Pancreas (tissue), 10 donors: Measurements from ENCODE around the gene FRMD5. TPM values are rescaled to one million over a fixed set of nuclear protein-coding genes. Genes with fewer than 3 reads are reported as not detected.
"Not testable (repeated sequence)": the region's sequence is repeated elsewhere in the genome, so short reads cannot be mapped to it uniquely, and the experiment has no call there.

Experiments
- ATAC-seq, 4 donors: fragments of 200-7000 bp; cut with Tn5 transposase; one replicate each; pipeline versions ENCODE4 v1.8.0 to v1.9.1; 2020; ENCODE audit warnings: mild to moderate bottlenecking in 4 of 4, moderate library complexity in 4 of 4
- DNase-seq, 6 donors: peaks; one replicate each; pipeline ENCODE4 v3.0.0-alpha.2; 2020
- FAIRE-seq: peaks from 2 replicates; lab custom pipeline; 2012; peaks lifted over from hg19 to GRCh38; lab: Jason Lieb, UNC
- H3K27ac ChIP-seq, 4 donors: fragments of 200-600 bp; sonication (generic); 1 replicate in 3 of 4; 2 replicates in 1 of 4; pipeline versions ENCODE4 v1.5.0 to v1.8.0; 2020
- H3K27me3 ChIP-seq, 4 donors: fragments of 200-600 bp; one replicate each; pipeline ENCODE4 v1.8.0; 2021
- H3K36me3 ChIP-seq, 3 donors: fragments of 200-600 bp; sonication (generic) in 1 of 3; one replicate each; pipeline versions ENCODE4 v1.5.0 to v1.8.0; 2020 to 2021
- H3K4me1 ChIP-seq, 3 donors: fragments of 200-600 bp; one replicate each; pipeline ENCODE4 v1.8.0; 2021
- H3K4me3 ChIP-seq, 4 donors: fragments of 200-600 bp; sonication (generic) in 2 of 4; one replicate each; pipeline versions ENCODE4 v1.5.0 to v1.8.0; 2020 to 2021
- H3K9me3 ChIP-seq, 4 donors: fragments of 200-600 bp; one replicate each; pipeline ENCODE4 v1.8.0; 2021
- WGBS, 2 donors: extraction: QIAGEN DNeasy Blood & Tissue Kit; methylation state at CpG; one replicate each; pipeline ENCODE4 v1.1.7; 2013; 5-methylcytosine and 5-hydroxymethylcytosine counted together
- intact Hi-C, 3 donors: fragments of 100-400 bp; cut with DNase I; formaldehyde crosslinking; loops; one replicate each; pipeline versions ENCODE4 v1.11.1 to v1.14.2; 2022
- polyA plus RNA-seq, 2 donors: library from polyadenylated mRNA; stranded (reverse); fragments of 200-250 nt; gene quantifications; one replicate each; pipeline ENCODE4 v1.2.3, GENCODE V29; 2013
- total RNA-seq, 6 donors: library from RNA; stranded (reverse); fragmentation: NEBNext Ultra II Directional in 4 of 6; extraction: Animal tissue kit (Norgen Biotek cat#: 25700) in 4 of 6; gene quantifications; one replicate each; pipeline versions ENCODE4 v1.2.1 to v1.2.4, GENCODE V29; 2021 to 2023
- TF ChIP-seq, protein P1 (sequence below), 4 donors: fragments of 200-600 bp; sonication (generic) in 3 of 4; IDR thresholded peaks; one replicate each; pipeline versions ENCODE4 v1.5.0 to v1.8.0; 2021; ENCODE audit warnings: antibody characterized with exemption in 4 of 4
- donor health status: healthy with polysubstance abuse.
- donor health status: DM: no; HTN: no; CAD: no; lungs with moderate emphysema.
- donor health status: DM: no; HTN: no; CAD: no.
- donor health status: control.
- donor health status: control.
- donor health status: Bipolar disorder and iron deficiency.
- donor health status: DM: yes; HTN: yes; CAD: no.
- donor health status: DM: no; HTN: no; CAD: no.
- donor health status: DM: no; HTN: no; CAD: no.
- donor health status: DM: yes; HTN: yes; CAD: no.

The FRMD5 gene
- total and polyA plus RNA-seq, 8 donors, result 0.04 to 1.5 (median 0.35) TPM; not detected in 1

DNA sequence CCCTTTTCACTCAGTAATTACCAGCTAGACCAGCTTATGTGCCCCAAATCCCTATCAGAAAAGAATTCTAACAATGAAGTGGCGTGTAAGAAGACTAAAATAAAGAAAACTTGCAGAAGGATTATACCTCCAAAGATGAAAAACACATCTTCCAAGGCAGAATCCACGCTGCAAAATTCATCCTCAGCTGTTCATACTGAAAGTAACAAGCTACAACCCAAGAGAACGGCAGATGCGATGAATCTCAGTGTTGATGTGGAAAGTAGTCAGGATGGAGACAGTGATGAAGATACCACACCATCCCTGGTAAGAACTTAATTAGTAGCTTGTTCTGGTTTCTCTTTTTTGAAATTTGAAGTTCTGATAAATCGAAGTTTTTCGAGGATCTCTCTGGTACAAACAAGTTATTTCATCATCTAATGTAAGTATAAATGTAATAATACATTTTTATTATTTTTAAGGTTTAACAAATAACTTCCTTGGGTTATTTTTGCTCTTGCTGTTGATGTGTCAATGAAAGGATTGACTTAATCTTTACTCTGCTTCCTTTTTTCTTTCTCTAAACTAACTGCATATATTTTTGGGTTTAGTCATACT is 366.9 kb downstream of the FRMD5 start:
- ATAC-seq (no peak), DNase-seq (no peak), FAIRE-seq (no peak)
- intact Hi-C loops, result no loop called here
- Histone ChIP-seq H3K27ac (no peak overlapping the region), H3K36me3 (no peaks in the 10 kb centered on the region), H3K4me3 (no peak overlapping the region), H3K27me3 (no peaks in the 10 kb centered on the region), H3K4me1 (peaks cover 0 to 18% (median 0%) of the 10 kb centered on the region in 3 donors), H3K9me3 (no peaks in the 10 kb centered on the region)
- 76 to 77% methylated on average over 6 of the region's 6 CpGs for WGBS, 2 donors
- TF ChIP-seq, protein P1, sequence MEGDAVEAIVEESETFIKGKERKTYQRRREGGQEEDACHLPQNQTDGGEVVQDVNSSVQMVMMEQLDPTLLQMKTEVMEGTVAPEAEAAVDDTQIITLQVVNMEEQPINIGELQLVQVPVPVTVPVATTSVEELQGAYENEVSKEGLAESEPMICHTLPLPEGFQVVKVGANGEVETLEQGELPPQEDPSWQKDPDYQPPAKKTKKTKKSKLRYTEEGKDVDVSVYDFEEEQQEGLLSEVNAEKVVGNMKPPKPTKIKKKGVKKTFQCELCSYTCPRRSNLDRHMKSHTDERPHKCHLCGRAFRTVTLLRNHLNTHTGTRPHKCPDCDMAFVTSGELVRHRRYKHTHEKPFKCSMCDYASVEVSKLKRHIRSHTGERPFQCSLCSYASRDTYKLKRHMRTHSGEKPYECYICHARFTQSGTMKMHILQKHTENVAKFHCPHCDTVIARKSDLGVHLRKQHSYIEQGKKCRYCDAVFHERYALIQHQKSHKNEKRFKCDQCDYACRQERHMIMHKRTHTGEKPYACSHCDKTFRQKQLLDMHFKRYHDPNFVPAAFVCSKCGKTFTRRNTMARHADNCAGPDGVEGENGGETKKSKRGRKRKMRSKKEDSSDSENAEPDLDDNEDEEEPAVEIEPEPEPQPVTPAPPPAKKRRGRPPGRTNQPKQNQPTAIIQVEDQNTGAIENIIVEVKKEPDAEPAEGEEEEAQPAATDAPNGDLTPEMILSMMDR (IDR thresholded peaks at IDR 0.05), result no peak

DNA sequence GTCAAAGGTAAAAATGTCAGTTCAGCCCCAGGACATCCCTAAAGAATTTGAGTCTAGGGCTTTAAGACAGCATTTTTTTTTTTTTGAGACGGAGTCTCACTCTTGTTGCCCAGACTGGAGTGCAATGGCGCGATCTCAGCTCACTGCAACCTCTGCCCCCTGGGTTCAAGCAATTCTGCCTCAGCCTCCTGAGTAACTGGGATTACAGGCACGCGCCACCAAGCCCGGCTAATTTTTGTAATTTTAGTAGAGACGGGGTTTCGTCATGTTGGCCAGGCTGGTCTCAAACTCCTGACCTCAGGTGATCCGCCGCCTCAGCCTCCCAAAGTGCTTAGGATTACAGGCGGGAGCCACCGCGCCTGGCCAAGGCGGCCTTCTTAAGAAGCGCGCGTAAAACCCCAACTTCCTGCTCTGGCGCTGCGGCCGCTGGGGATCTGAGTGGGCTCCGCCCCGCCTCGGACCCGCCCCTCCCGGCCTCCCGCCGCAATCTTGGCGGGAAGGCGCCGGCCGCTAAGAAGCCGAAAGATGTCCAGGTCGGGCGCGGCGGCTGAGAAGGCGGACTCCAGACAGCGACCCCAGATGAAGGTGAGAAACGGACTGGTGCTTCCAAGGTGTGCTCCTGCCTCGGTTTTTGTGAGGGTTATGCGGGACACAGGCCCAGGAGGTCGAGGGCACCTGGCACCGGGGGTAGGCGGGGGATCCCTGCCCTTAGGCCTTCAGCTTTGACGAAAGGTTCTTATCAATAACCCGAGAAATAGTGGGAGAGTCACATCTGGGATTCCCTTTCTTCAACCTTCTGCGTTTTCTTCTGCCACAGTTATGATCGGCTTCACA is 368.3 kb downstream of the FRMD5 start, which contains the start of gene WDR76:
WDR76 (plus strand) TSS at position 495 of the 834 bp plus-strand sequence; CDS start at position 526, 31 bp downstream.
- WGBS, 2 donors, result 3 to 4% methylated on average over 48 of the region's 48 CpGs
- TF ChIP-seq, protein P1 (IDR thresholded peaks at IDR 0.05), result no peak
- no peaks in the 10 kb centered on the region for H3K9me3 ChIP-seq
- FAIRE-seq, result no peak
- DNase-seq, result peak; percentile 77 to 89 (median 79)
- peak; percentile 76 to 89 (median 86) for ATAC-seq
- peaks cover 0 to 20% (median 5%) of the 10 kb centered on the region in 3 donors for H3K4me1 ChIP-seq
- intact Hi-C loops, result no loop called here
- no peaks in the 10 kb centered on the region for H3K36me3 ChIP-seq
- H3K4me3 ChIP-seq, result peak within 1 kb of the TSS; percentile 26 to 59 (median 37)
- no peaks in the 10 kb centered on the region for H3K27me3 ChIP-seq
- peak within 1 kb of the TSS; percentile 19 to 62 (median 52) for H3K27ac ChIP-seq

DNA sequence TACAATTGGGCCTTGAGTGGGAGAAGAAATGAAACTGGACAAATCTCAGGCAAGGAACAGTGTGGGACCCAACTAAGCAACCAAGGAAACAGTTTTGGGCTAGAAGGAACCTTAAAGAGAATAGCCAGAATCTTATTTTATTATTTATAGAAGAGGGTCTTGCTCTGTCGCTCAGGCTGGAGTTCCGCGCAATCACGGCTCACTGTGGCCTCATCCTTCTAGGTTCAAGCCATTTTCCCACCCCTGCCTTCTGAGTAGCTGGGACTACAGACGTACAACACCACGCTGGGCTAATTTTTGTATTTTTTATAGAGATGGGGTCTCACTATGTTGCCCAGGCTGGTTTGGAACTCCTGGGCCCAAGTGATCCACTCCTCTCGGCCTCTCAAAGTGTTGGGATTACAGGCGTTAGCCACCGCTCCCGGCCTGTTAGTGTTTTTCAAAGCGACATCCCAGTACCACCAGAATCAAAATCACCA is 369.0 kb downstream of the FRMD5 start:
- no peak for DNase-seq
- Histone ChIP-seq H3K4me1 (peaks cover 0 to 20% (median 8%) of the 10 kb centered on the region in 3 donors), H3K36me3 (no peaks in the 10 kb centered on the region), H3K27ac (peak overlapping the region in 3 of 4 donors; percentile 42 to 62 (median 62)), H3K27me3 (no peaks in the 10 kb centered on the region), H3K4me3 (peak overlapping the region in 2 of 4 donors; percentile 42 to 59), H3K9me3 (no peaks in the 10 kb centered on the region)
- no peak for ATAC-seq
- TF ChIP-seq, protein P1 (IDR thresholded peaks at IDR 0.05), result no peak
- 93 to 95% methylated on average over 11 of the region's 11 CpGs for WGBS, 2 donors
- FAIRE-seq, result no peak
- intact Hi-C loops, result no loop called here

DNA sequence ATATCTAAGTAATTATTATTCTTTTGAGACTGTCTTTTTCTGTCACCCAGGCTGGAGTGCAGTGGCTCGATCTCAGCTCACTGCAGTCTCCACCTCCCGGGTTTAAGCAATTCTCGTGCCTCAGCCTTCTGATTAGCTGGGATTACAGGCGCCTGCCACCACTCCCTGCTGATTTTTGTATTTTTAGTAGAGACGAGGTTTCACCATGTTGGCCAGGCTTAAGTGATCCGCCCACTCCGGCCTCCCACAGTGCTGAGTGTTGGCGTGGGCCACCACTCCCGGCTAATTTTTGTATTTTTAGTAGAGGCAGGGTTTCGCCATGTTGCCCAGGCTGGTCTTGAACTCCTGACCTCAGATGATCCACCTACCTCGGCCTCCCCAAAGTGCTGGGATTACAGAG is 369.8 kb downstream of the FRMD5 start:
- ATAC-seq, H3K4me3 ChIP-seq, DNase-seq, H3K36me3 ChIP-seq, H3K27me3 ChIP-seq, H3K9me3 ChIP-seq, H3K27ac ChIP-seq, intact Hi-C loops, FAIRE-seq: not testable (repeated sequence)
- 89 to 91% methylated on average over 11 of the region's 11 CpGs for WGBS, 2 donors
- peaks cover 0 to 20% (median 8%) of the 10 kb centered on the region in 3 donors for H3K4me1 ChIP-seq
